Measurements from ENCODE around the gene DIRAS1.

DNA sequence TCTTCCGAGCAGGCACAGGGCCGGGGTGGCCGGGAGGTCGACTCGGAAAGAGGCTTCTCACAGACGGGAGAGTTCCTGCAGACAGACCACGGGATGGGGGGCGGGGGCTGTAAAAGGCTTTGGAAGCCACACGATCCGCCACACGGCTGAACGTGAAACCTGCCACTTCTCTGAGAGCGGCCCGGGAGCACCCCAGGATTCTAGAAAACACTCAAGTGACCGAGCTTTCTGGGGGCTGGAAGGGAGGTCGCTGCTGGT is 34.2 kb upstream of the DIRAS1 start:
- TF ChIP-seq, protein P1, sequence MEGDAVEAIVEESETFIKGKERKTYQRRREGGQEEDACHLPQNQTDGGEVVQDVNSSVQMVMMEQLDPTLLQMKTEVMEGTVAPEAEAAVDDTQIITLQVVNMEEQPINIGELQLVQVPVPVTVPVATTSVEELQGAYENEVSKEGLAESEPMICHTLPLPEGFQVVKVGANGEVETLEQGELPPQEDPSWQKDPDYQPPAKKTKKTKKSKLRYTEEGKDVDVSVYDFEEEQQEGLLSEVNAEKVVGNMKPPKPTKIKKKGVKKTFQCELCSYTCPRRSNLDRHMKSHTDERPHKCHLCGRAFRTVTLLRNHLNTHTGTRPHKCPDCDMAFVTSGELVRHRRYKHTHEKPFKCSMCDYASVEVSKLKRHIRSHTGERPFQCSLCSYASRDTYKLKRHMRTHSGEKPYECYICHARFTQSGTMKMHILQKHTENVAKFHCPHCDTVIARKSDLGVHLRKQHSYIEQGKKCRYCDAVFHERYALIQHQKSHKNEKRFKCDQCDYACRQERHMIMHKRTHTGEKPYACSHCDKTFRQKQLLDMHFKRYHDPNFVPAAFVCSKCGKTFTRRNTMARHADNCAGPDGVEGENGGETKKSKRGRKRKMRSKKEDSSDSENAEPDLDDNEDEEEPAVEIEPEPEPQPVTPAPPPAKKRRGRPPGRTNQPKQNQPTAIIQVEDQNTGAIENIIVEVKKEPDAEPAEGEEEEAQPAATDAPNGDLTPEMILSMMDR (IDR thresholded peaks at IDR 0.05) = no peak
- no peak for TF ChIP-seq POLR2A (IDR thresholded peaks at IDR 0.05)

All from testis (tissue), 2 donors.